ENCODE results near the gene FNDC5. TPM values are rescaled to one million over a fixed set of nuclear protein-coding genes. Genes with fewer than 3 reads are reported as not detected.

The FNDC5 gene
- total and polyA plus RNA-seq, 10 of the 15 experiments (the other 5 are each of a cell fraction or from before 2014, with no cell fraction given): 0.01 to 0.29 (median 0.19) TPM; not detected in 4

DNA sequence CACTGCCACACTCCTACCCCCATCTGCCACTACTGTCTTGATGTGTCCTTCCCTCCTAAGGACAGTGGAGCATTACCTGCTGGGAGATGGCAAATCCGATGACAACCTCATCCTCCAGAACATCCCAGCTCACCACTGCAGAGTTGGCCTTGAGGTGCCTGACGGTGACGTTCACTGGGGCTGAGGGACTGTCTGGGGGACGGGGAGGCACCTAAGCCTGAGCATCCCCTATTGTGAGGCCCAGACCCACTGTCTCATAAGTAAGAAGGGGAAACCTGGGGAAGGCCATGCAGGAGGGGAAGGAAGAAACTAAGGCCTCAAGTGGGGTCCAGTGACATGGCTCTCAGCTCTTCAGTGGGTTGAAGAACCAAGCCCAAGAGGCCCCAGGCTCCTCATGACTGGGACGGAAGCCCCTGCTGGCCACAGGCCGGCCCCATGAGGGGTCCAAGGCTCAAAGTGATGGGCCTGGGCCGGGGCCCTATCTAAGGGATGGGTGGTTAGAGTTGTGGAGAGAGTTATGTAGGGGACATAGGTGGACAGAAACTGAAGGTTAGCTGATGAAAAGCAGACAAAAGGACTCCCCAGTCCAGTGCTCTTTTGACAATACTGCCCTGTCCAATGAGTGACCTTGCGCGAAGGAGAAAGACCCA, 1.8 kb downstream of the FNDC5 start:
- no peak overlapping the region for H2AFZ ChIP-seq (ENCODE audit: control insufficient read depth, low read depth, low read length)
- ATAC-seq (no peak), DNase-seq (ENCODE audit: low read depth, low spot score) (no peak), FAIRE-seq (no peak)
- POLR2A ChIA-PET: no interaction called here
- no peak overlapping the region for H3K4me3 ChIP-seq
- RAD21 ChIA-PET (ENCODE audit: unreplicated experiment): interaction anchor here (0.6 kb wide), 1 partner anchor 444 kb away, joined by 3 read pairs; no protein-coding TSS in a partner anchor
- in situ Hi-C loops (cut with MboI): no loop called here
- no peak overlapping the region for H3K27ac ChIP-seq (ENCODE audit: control insufficient read depth, insufficient read depth)
- CTCF ChIA-PET: interaction anchor here (0.9 kb wide), 1 partner anchor 348 kb away, joined by 5 read pairs; no protein-coding TSS in a partner anchor
- WGBS (ENCODE audit: insufficient coverage, insufficient replicate concordance, low lambda C conversion rate, missing lambda C conversion rate): 78% methylated on average over 9 of the region's 9 CpGs
- H3K79me2 ChIP-seq (ENCODE audit: control insufficient read depth, insufficient read depth, low read length): no peaks in the 10 kb centered on the region
- peaks cover 9 to 12% of the 10 kb centered on the region in 2 experiments; a peak in 3 of 4 replicates for H3K27me3 ChIP-seq (replicated peaks in 1 of 2; ENCODE audit: control insufficient read depth in 2 of 2, insufficient read depth in 2 of 2, low read length in 1 of 2)
- intact Hi-C loops (cut with micrococcal nuclease; ENCODE audit: unreplicated experiment): no loop called here
- no peak overlapping the region for H3K9ac ChIP-seq (ENCODE audit: control insufficient read depth, insufficient read depth, low read length)
- H4K20me1 ChIP-seq (ENCODE audit: control insufficient read depth, insufficient read depth): no peaks in the 10 kb centered on the region; the same call in 1 of the 2 replicates
- H3K4me2 ChIP-seq (ENCODE audit: control insufficient read depth, insufficient read depth): no peak overlapping the region
- H3K9me3 ChIP-seq (replicated peaks; ENCODE audit: control insufficient read depth, insufficient read depth, low read length): no peaks in the 10 kb centered on the region
- TF ChIP-seq, protein P1, sequence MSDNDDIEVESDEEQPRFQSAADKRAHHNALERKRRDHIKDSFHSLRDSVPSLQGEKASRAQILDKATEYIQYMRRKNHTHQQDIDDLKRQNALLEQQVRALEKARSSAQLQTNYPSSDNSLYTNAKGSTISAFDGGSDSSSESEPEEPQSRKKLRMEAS (IDR thresholded peaks at IDR 0.05; ENCODE audit: low read depth, low read length): no peak
- SMC1A ChIA-PET (ENCODE audit: uncharacterized antibody, unreplicated experiment): no interaction called here
- H3K4me1 ChIP-seq (ENCODE audit: control insufficient read depth, insufficient read depth, low read length): no peaks in the 10 kb centered on the region; the same call in 1 of the 2 replicates
- no TSS peak for BruUV-seq (replicated peaks)
- H3K36me3 ChIP-seq (ENCODE audit: control insufficient read depth in 2 of 2, insufficient read depth in 2 of 2, low read length in 1 of 2): peaks cover 0 to 2% of the 10 kb centered on the region in 2 experiments; a peak in 3 of 4 replicates

DNA sequence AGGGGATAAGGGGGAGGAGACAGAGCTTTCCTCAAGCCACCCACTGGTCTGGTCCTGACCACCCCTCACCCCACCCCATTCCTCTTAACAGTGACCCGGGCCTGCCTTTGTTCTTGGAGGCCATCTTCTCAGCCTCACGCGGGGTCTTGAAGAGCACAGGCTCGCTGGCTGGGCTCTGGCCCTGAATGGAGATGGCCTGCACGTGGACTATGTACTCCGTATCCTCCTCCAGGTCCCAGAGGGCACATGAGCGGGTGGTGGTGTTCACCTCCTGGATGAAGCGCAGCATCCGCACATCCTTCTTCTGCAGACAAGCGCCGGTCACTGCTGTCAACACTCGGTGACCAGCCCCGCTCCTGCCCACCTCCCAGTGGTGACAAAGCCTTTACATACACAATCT, 2.6 kb downstream of the FNDC5 start:
- TF ChIP-seq HDGF (IDR thresholded peaks at IDR 0.05): no peak
- no peak for TF ChIP-seq KDM1A (IDR thresholded peaks at IDR 0.05; ENCODE audit: borderline replicate concordance)
- TF ChIP-seq POLR2AphosphoS2 (IDR thresholded peaks at IDR 0.05; ENCODE audit: low read depth, low read length): no peak
- no peak for TF ChIP-seq EP300 (IDR thresholded peaks at IDR 0.05; ENCODE audit: borderline replicate concordance in 1 of 2, control insufficient read depth in 1 of 2, low read depth in 2 of 2, low read length in 2 of 2)

More for the DNA sequence above, 2.6 kb downstream of the FNDC5 start:
- 83% methylated on average over 13 of the region's 13 CpGs for WGBS (ENCODE audit: insufficient coverage, insufficient replicate concordance, low lambda C conversion rate, missing lambda C conversion rate)
- ChIA-PET SMC1A (ENCODE audit: uncharacterized antibody, unreplicated experiment) (no interaction called here), POLR2A (no interaction called here), RAD21 (ENCODE audit: unreplicated experiment) (no interaction called here), CTCF (no interaction called here)
- DNase-seq (ENCODE audit: low read depth, low spot score) (no peak), ATAC-seq (no peak), FAIRE-seq (no peak)
- Histone ChIP-seq H2AFZ (ENCODE audit: control insufficient read depth, low read depth, low read length) (no peak overlapping the region), H3K79me2 (ENCODE audit: control insufficient read depth, insufficient read depth, low read length) (no peaks in the 10 kb centered on the region), H4K20me1 (ENCODE audit: control insufficient read depth, insufficient read depth) (no peaks in the 10 kb centered on the region; the same call in 1 of the 2 replicates), H3K9ac (ENCODE audit: control insufficient read depth, insufficient read depth, low read length) (no peak overlapping the region), H3K4me1 (ENCODE audit: control insufficient read depth, insufficient read depth, low read length) (no peaks in the 10 kb centered on the region; the same call in 1 of the 2 replicates), H3K36me3 (ENCODE audit: control insufficient read depth in 2 of 2, insufficient read depth in 2 of 2, low read length in 1 of 2) (peaks cover 3 to 5% of the 10 kb centered on the region in 2 experiments; a peak in 3 of 4 replicates), H3K9me3 (replicated peaks; ENCODE audit: control insufficient read depth, insufficient read depth, low read length) (no peaks in the 10 kb centered on the region), H3K4me2 (ENCODE audit: control insufficient read depth, insufficient read depth) (no peak overlapping the region), H3K27me3 (replicated peaks in 1 of 2; ENCODE audit: control insufficient read depth in 2 of 2, insufficient read depth in 2 of 2, low read length in 1 of 2) (peaks cover 9 to 12% of the 10 kb centered on the region in 2 experiments; a peak in 3 of 4 replicates), H3K27ac (ENCODE audit: control insufficient read depth, insufficient read depth) (no peak overlapping the region), H3K4me3 (no peak overlapping the region)
- BruUV-seq (replicated peaks): no TSS peak
- intact Hi-C loops (cut with micrococcal nuclease; ENCODE audit: unreplicated experiment): no loop called here
- in situ Hi-C loops (cut with MboI): no loop called here

Data from GM12878 (cell line).